ENCODE measurements around the gene ABHD6.

- TF ChIP-seq EZH2 (IDR thresholded peaks at IDR 0.05): no peak
- TF ChIP-seq POLR2AphosphoS5 (IDR thresholded peaks at IDR 0.05; ENCODE audit: borderline replicate concordance, low read depth, low read length): no peak
- TF ChIP-seq FOXP2 (optimal IDR thresholded peaks at IDR 0.05; ENCODE audit: control extremely low read depth, extremely low read length, insufficient read depth): no peak
Observed at GRCh38 chr3:58326267-58326900, 88.8 kb downstream of the ABHD6 start.
